Panc1 (cell line): ENCODE results near the gene BHLHE23.

Experiments
- POLR2AphosphoS5 ChIP-seq: IDR thresholded peaks from 2 replicates; pipeline ENCODE4 v1.6.1; 2012; ENCODE audit warnings: mild to moderate bottlenecking, low read depth, low read length, moderate library complexity
- SIN3A ChIP-seq: IDR thresholded peaks from 2 replicates; pipeline ENCODE4 v1.6.1; 2012; ENCODE audit warnings: low read depth, mild to moderate bottlenecking, low read length, moderate library complexity, borderline replicate concordance; ENCODE audit not compliant: insufficient read depth
- TCF7L2 ChIP-seq: IDR thresholded peaks from 2 replicates; pipeline ENCODE4 v1.6.1; 2011; ENCODE audit warnings: mild to moderate bottlenecking, low read depth, low read length, inconsistent platforms
- TF ChIP-seq, protein P1 (sequence below): fragments of 450-650 bp; IDR thresholded peaks from 2 replicates; pipeline ENCODE4 v1.5.1; 2017; ENCODE audit warnings: mild to moderate bottlenecking

DNA sequence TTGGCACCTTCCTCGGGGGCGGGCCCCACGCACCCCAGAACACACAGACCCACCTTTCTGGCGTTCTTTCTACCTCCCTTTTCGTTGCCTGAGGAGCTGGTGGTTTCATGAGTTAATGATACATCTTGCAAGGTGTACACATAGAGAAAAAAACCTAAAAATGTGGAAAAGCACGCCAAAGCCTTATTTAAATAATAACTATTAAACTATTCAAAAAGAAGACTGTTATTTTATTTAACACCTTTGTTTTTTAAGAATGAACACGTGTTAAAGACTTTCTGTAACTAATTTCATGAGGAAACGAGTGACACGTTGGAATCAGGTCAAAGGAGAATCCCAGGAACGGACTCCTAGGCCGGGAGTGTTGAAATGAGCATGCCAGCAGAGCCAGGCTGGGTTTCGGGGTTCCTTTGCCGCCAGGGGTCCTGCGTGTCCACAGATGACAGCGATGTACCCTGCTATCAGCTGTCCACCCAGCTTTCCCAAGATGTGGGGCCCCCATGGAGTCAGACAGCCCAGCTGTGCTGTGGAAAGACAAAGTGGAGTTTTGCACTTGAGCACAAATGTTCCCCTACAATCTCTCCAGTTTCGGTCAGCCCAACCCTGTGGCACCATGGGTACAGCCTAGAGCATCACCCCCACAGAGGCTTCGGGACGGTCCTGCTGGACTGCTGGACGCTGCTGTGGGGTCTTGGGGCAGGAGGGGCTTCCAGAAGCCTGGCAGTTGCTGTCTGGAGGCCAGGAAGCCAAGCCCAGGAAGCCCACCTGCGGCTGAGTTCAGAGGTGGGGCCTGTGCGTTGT is 38.2 kb downstream of the BHLHE23 start:
- TF ChIP-seq, protein P1, sequence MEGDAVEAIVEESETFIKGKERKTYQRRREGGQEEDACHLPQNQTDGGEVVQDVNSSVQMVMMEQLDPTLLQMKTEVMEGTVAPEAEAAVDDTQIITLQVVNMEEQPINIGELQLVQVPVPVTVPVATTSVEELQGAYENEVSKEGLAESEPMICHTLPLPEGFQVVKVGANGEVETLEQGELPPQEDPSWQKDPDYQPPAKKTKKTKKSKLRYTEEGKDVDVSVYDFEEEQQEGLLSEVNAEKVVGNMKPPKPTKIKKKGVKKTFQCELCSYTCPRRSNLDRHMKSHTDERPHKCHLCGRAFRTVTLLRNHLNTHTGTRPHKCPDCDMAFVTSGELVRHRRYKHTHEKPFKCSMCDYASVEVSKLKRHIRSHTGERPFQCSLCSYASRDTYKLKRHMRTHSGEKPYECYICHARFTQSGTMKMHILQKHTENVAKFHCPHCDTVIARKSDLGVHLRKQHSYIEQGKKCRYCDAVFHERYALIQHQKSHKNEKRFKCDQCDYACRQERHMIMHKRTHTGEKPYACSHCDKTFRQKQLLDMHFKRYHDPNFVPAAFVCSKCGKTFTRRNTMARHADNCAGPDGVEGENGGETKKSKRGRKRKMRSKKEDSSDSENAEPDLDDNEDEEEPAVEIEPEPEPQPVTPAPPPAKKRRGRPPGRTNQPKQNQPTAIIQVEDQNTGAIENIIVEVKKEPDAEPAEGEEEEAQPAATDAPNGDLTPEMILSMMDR, result no peak
- TF ChIP-seq TCF7L2 (no peak), SIN3A (no peak), POLR2AphosphoS5 (no peak)
